Tibial nerve (tissue), 4 donors: ENCODE measurements around the gene RASL11A. TPM values are rescaled to one million over a fixed set of nuclear protein-coding genes. Genes with fewer than 3 reads are reported as not detected.

Experiments used
- DNase-seq, 2 donors: peaks; one replicate each; pipeline ENCODE4 v3.0.0-alpha.2; 2019; ENCODE audit warnings: low spot score in 2 of 2
- H3K27ac ChIP-seq, 4 donors: fragments of 200-600 bp; sonication (generic) in 3 of 4; one replicate each; pipeline ENCODE4 v1.5.1; 2017 to 2019; ENCODE audit warnings: mild to moderate bottlenecking in 1 of 4
- H3K27me3 ChIP-seq, 2 donors: fragments of 200-600 bp; sonication (generic) in 1 of 2; one replicate each; pipeline versions ENCODE4 v1.5.1 to v1.6.0; 2017 to 2019
- H3K36me3 ChIP-seq, 3 donors: fragments of 200-600 bp; sonication (generic); one replicate each; pipeline ENCODE4 v1.5.1; 2018 to 2019
- H3K4me1 ChIP-seq, 4 donors: fragments of 200-600 bp; sonication (generic) in 3 of 4; one replicate each; pipeline ENCODE4 v1.5.1; 2017 to 2019
- H3K4me3 ChIP-seq, 4 donors: fragments of 200-600 bp; sonication (generic) in 3 of 4; one replicate each; pipeline ENCODE4 v1.5.1; 2017 to 2019; ENCODE audit warnings: mild to moderate bottlenecking in 1 of 4, moderate library complexity in 1 of 4
- H3K9me3 ChIP-seq, 4 donors: fragments of 200-600 bp; sonication (generic) in 3 of 4; one replicate each; pipeline ENCODE4 v1.5.1; 2017 to 2019
- CTCF ChIP-seq, 5 experiments: fragments of 200-600 bp in 3 of 5; fragments of 450-650 bp in 2 of 5; sonication (generic) in 3 of 5; IDR thresholded peaks; one replicate each; pipeline ENCODE4 v1.5.1; 2016 to 2019; ENCODE audit warnings: antibody characterized with exemption in 5 of 5, mild to moderate bottlenecking in 3 of 5, moderate library complexity in 2 of 5
- EP300 ChIP-seq, 2 donors: sonication (generic); formaldehyde crosslinking; IDR thresholded peaks; one replicate each; pipeline ENCODE4 v1.6.1; 2017; ENCODE audit warnings: antibody characterized with exemption in 2 of 2, mild to moderate bottlenecking in 1 of 2
- POLR2A ChIP-seq, 2 donors: fragments of 450-650 bp; IDR thresholded peaks; one replicate each; pipeline ENCODE4 v1.6.1; 2017; ENCODE audit warnings: antibody characterized with exemption in 2 of 2, mild to moderate bottlenecking in 2 of 2, moderate library complexity in 2 of 2
- WGBS, 2 donors: methylation state at CpG; one replicate each; pipeline ENCODE4 v1.1.5; 2018; 5-methylcytosine and 5-hydroxymethylcytosine counted together
- total RNA-seq, 4 donors: library from RNA; depleted of rRNA; stranded (reverse); fragments of >200 nt; gene quantifications; one replicate each; pipeline ENCODE4 v1.1.0, GENCODE V29; 2016

The RASL11A gene
- total RNA-seq, 4 donors from 2014 or later: 16.5 to 45.0 (median 29.0) TPM

DNA sequence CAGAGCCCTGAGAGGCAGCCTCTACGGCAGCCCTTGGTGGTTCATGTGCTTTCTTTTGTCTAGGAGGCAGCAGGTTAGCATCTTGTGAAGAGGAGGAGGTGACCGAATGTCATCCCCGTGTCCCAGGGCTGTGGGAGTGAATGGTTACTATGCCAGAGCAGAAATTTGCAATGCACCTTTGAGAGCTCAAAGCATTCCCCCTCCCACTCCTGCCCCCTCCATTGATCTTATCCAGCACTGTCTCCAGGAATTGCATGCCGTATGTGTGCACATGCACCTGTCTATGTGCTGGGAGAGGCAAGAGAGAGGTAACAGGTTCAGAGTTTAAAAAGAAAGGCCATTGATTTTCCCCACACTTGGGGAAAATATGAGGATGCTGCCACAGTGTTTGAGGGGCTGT lies 10.2 kb downstream of the RASL11A start:
- Histone ChIP-seq H3K27me3 (no peaks in the 10 kb centered on the region), H3K4me3 (no peak overlapping the region), H3K27ac (no peak overlapping the region), H3K4me1 (no peaks in the 10 kb centered on the region), H3K9me3 (no peaks in the 10 kb centered on the region), H3K36me3 (no peaks in the 10 kb centered on the region)
- no peak for TF ChIP-seq POLR2A (IDR thresholded peaks at IDR 0.05)
- no peak for TF ChIP-seq CTCF (IDR thresholded peaks at IDR 0.05)
- no peak for TF ChIP-seq EP300 (IDR thresholded peaks at IDR 0.05)
- DNase-seq: no peak
- 55 to 59% methylated on average over 4 of the region's 4 CpGs for WGBS, 2 donors

DNA sequence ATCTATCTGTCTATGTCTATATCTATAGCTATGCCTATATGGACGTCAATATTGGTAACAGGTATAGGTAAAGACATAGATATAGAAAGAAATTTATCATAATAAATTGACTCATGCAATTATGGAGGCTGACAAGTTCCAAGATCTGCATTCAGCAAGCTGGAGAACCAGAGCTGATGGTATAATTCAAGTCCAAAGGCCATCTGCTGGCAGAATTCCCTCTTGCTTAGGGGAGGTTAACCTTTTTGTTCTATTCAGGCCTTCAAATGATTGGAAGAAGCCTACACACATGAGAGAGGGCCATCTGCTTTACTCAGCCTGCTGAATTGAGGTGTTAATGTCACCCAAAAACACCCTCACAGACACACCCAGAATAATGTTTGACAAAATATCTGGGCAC lies 10.8 kb downstream of the RASL11A start:
- Histone ChIP-seq H3K4me3 (no peak overlapping the region), H3K36me3 (no peaks in the 10 kb centered on the region), H3K27ac (no peak overlapping the region), H3K4me1 (no peaks in the 10 kb centered on the region), H3K27me3 (no peaks in the 10 kb centered on the region), H3K9me3 (no peaks in the 10 kb centered on the region)
- no peak for DNase-seq
- TF ChIP-seq CTCF (IDR thresholded peaks at IDR 0.05) (no peak), POLR2A (IDR thresholded peaks at IDR 0.05) (no peak), EP300 (IDR thresholded peaks at IDR 0.05) (no peak)
- 78 to 82% methylated on average over 1 of the region's 1 CpG for WGBS, 2 donors

- Histone ChIP-seq H3K4me3 (no peak overlapping the region), H3K36me3 (no peaks in the 10 kb centered on the region), H3K27ac (no peak overlapping the region), H3K27me3 (no peaks in the 10 kb centered on the region), H3K4me1 (peaks cover 0 to under 1% (median 0%) of the 10 kb centered on the region in 4 donors), H3K9me3 (no peaks in the 10 kb centered on the region)
- no peak for TF ChIP-seq POLR2A (IDR thresholded peaks at IDR 0.05)
- no peak for TF ChIP-seq EP300 (IDR thresholded peaks at IDR 0.05)
- peak in 1 of 5 experiments; percentile 5 for TF ChIP-seq CTCF (IDR thresholded peaks at IDR 0.05)
- DNase-seq: no peak
- 77 to 86% methylated on average over 4 of the region's 4 CpGs for WGBS, 2 donors
Measured at GRCh38 chr13:27283906-27284493, 13.4 kb downstream of the RASL11A start.

GRCh38 chr13:27288392-27288791 lies 17.8 kb downstream of the RASL11A start:
- H3K27ac ChIP-seq: no peak overlapping the region
- no peaks in the 10 kb centered on the region for H3K36me3 ChIP-seq
- H3K27me3 ChIP-seq: no peaks in the 10 kb centered on the region
- WGBS, 2 donors: 77 to 80% methylated on average over 4 of the region's 4 CpGs
- no peaks in the 10 kb centered on the region for H3K9me3 ChIP-seq
- TF ChIP-seq EP300 (IDR thresholded peaks at IDR 0.05) (no peak), POLR2A (IDR thresholded peaks at IDR 0.05) (no peak), CTCF (IDR thresholded peaks at IDR 0.05) (no peak)
- H3K4me1 ChIP-seq: peaks cover 0 to 10% (median 3%) of the 10 kb centered on the region in 4 donors
- DNase-seq: no peak
- H3K4me3 ChIP-seq: no peak overlapping the region

GRCh38 chr13:27289011-27289665 lies 18.5 kb downstream of the RASL11A start:
- H3K9me3 ChIP-seq: no peaks in the 10 kb centered on the region
- 35 to 50% methylated on average over 2 of the region's 2 CpGs for whole genome bisulfite sequencing, 2 donors

More at GRCh38 chr13:27289011-27289665, 18.5 kb downstream of the RASL11A start:
- no peak overlapping the region for H3K27ac ChIP-seq
- no peaks in the 10 kb centered on the region for H3K36me3 ChIP-seq
- DNase-seq: no peak
- no peak overlapping the region for H3K4me3 ChIP-seq
- peaks cover 0 to 10% (median 3%) of the 10 kb centered on the region in 4 donors for H3K4me1 ChIP-seq
- no peaks in the 10 kb centered on the region for H3K27me3 ChIP-seq
- TF ChIP-seq POLR2A (IDR thresholded peaks at IDR 0.05) (no peak), EP300 (IDR thresholded peaks at IDR 0.05) (no peak), CTCF (IDR thresholded peaks at IDR 0.05) (no peak)
